H9 (cell line): ENCODE measurements around the gene PPP2R2B. TPM values are rescaled to one million over a fixed set of nuclear protein-coding genes. Genes with fewer than 3 reads are reported as not detected.

Experiments used
- DNase-seq: peaks from one replicate; pipeline ENCODE4 v3.0.0-alpha.2; 2017
- H2AFZ ChIP-seq: one replicate; pipeline ENCODE4 v1.6.1; 2013; ENCODE audit warnings: mild to moderate bottlenecking, low read length, control low read depth, moderate library complexity
- H2AK5ac ChIP-seq: 2 replicates; pipeline ENCODE4 v1.6.1; 2013; ENCODE audit warnings: low read length, control low read depth, mixed read lengths; ENCODE audit not compliant: insufficient read length
- H2BK120ac ChIP-seq: one replicate; pipeline ENCODE4 v1.6.1; 2013; ENCODE audit warnings: low read depth, mild to moderate bottlenecking, low read length, control low read depth, inconsistent platforms; ENCODE audit not compliant: poor library complexity, severe bottlenecking
- H2BK12ac ChIP-seq: 2 replicates; pipeline ENCODE4 v1.6.1; 2013; ENCODE audit warnings: low read length, control low read depth, mixed read lengths, low read depth; ENCODE audit not compliant: insufficient read length
- H2BK15ac ChIP-seq: 2 replicates; pipeline ENCODE4 v1.6.1; 2013; ENCODE audit warnings: low read depth, low read length, control low read depth
- H2BK20ac ChIP-seq: one replicate; pipeline ENCODE4 v1.6.1; 2013; ENCODE audit warnings: low read depth, mild to moderate bottlenecking, low read length, control low read depth, inconsistent platforms; ENCODE audit not compliant: poor library complexity, severe bottlenecking
- H2BK5ac ChIP-seq: 2 replicates; pipeline ENCODE4 v1.6.1; 2013; ENCODE audit warnings: low read length, control low read depth, mixed read lengths; ENCODE audit not compliant: insufficient read length
- H3K14ac ChIP-seq: 2 replicates; pipeline ENCODE4 v1.6.1; 2013; ENCODE audit warnings: low read length, control low read depth; ENCODE audit not compliant: insufficient read depth
- H3K18ac ChIP-seq: 2 replicates; pipeline ENCODE4 v1.6.1; 2013; ENCODE audit warnings: low read depth, mild to moderate bottlenecking, mixed read lengths, low read length, control low read depth; ENCODE audit not compliant: insufficient read length
- H3K23ac ChIP-seq: 2 replicates; pipeline ENCODE4 v1.6.1; 2013; ENCODE audit warnings: low read length, control low read depth, mixed read lengths, low read depth; ENCODE audit not compliant: insufficient read length
- H3K23me2 ChIP-seq: 2 replicates; pipeline ENCODE4 v1.6.1; 2013; ENCODE audit warnings: low read depth, mild to moderate bottlenecking, mixed read lengths, low read length, control low read depth; ENCODE audit not compliant: insufficient read length, poor library complexity, severe bottlenecking
- H3K27ac ChIP-seq: 2 replicates; pipeline ENCODE4 v1.5.1; 2013; ENCODE audit warnings: low read length, control low read depth, mixed read lengths, low read depth; ENCODE audit not compliant: insufficient read length
- H3K27me3 ChIP-seq: 2 replicates; pipeline ENCODE4 v1.6.1; 2013; ENCODE audit warnings: low read length, control low read depth, inconsistent platforms; ENCODE audit not compliant: insufficient read depth
- H3K4ac ChIP-seq: 2 replicates; pipeline ENCODE4 v1.6.1; 2013; ENCODE audit warnings: low read depth, mild to moderate bottlenecking, control low read depth, inconsistent platforms, low read length, moderate library complexity
- H3K4me1 ChIP-seq: 2 replicates; pipeline ENCODE4 v1.6.1; 2013; ENCODE audit warnings: low read length, control low read depth, inconsistent platforms; ENCODE audit not compliant: insufficient read depth
- H3K4me2 ChIP-seq: 2 replicates; pipeline ENCODE4 v1.6.1; 2013; ENCODE audit warnings: low read length, control low read depth, mixed read lengths; ENCODE audit not compliant: insufficient read length, insufficient read depth
- H3K56ac ChIP-seq: 2 replicates; pipeline ENCODE4 v1.6.1; 2013; ENCODE audit warnings: low read depth, mild to moderate bottlenecking, mixed read lengths, low read length, control low read depth; ENCODE audit not compliant: insufficient read length
- H3K79me1 ChIP-seq: 2 replicates; pipeline ENCODE4 v1.6.1; 2013; ENCODE audit warnings: low read depth, mild to moderate bottlenecking, moderate library complexity, low read length, control low read depth, inconsistent platforms; ENCODE audit not compliant: insufficient read depth, poor library complexity, severe bottlenecking
- H3K79me2 ChIP-seq: 2 replicates; pipeline ENCODE4 v1.6.1; 2013; ENCODE audit warnings: low read length, control low read depth, inconsistent platforms; ENCODE audit not compliant: insufficient read depth
- H3K9ac ChIP-seq: 2 replicates; pipeline ENCODE4 v1.6.1; 2013; ENCODE audit warnings: low read length, control low read depth, mixed read lengths; ENCODE audit not compliant: insufficient read length; ENCODE audit errors: extremely low read depth
- H3K9me3 ChIP-seq: one replicate; pipeline ENCODE4 v1.6.1; 2013; ENCODE audit warnings: low read depth, low read length, inconsistent platforms; ENCODE audit not compliant: control insufficient read depth
- H3T11ph ChIP-seq: one replicate; pipeline ENCODE4 v1.6.1; 2013; ENCODE audit warnings: mild to moderate bottlenecking, low read length, control low read depth, inconsistent platforms
- H4K20me1 ChIP-seq: one replicate; pipeline ENCODE4 v1.6.1; 2013; ENCODE audit not compliant: control insufficient read depth, insufficient read length, insufficient read depth
- H4K5ac ChIP-seq: 2 replicates; pipeline ENCODE4 v1.6.1; 2013; ENCODE audit warnings: low read depth, mild to moderate bottlenecking, mixed read lengths, low read length, control low read depth; ENCODE audit not compliant: insufficient read length
- H4K8ac ChIP-seq: replicated peaks from 2 replicates; pipeline ENCODE4 v1.6.1; 2013; ENCODE audit warnings: low read length, control low read depth, mixed read lengths, low read depth; ENCODE audit not compliant: insufficient read length
- H4K91ac ChIP-seq: 2 replicates; pipeline ENCODE4 v1.6.1; 2013; ENCODE audit warnings: low read depth, mild to moderate bottlenecking, moderate library complexity, mixed read lengths, low read length, control low read depth; ENCODE audit not compliant: insufficient read length
- H3K27ac Mint-ChIP-seq, 3 experiments: 2 replicates in 2 of 3; 3 replicates in 1 of 3; pipeline ENCODE4 v1.8.0; 2020 to 2021; ENCODE audit warnings: mixed read lengths in 3 of 3, mild to moderate bottlenecking in 1 of 3, moderate library complexity in 1 of 3
- H3K27me3 Mint-ChIP-seq: 2 replicates; pipeline ENCODE4 v1.8.0; 2021; ENCODE audit warnings: low read depth, mild to moderate bottlenecking, moderate library complexity, mixed read lengths
- H3K36me3 Mint-ChIP-seq, 3 experiments: 2 replicates in 2 of 3; 3 replicates in 1 of 3; pipeline ENCODE4 v1.8.0; 2020 to 2021; ENCODE audit warnings: low read depth in 3 of 3, mixed read lengths in 3 of 3; ENCODE audit not compliant: insufficient read depth in 1 of 3
- H3K4me1 Mint-ChIP-seq, 2 experiments: 2 replicates each; pipeline ENCODE4 v1.8.0; 2020; ENCODE audit warnings: mixed read lengths in 2 of 2
- H3K4me3 Mint-ChIP-seq, 2 experiments: 2 replicates in 1 of 2; 3 replicates in 1 of 2; pipeline ENCODE4 v1.8.0; 2020 to 2021; ENCODE audit warnings: mild to moderate bottlenecking in 2 of 2, mixed read lengths in 2 of 2, moderate library complexity in 1 of 2
- H3K9me3 Mint-ChIP-seq, 2 experiments: 2 replicates in 1 of 2; 3 replicates in 1 of 2; pipeline ENCODE4 v1.8.0; 2020; ENCODE audit warnings: mild to moderate bottlenecking in 2 of 2, mixed read lengths in 2 of 2, moderate library complexity in 1 of 2
- CTCF ChIP-seq: fragments of 200-600 bp; sonication (generic); conservative IDR thresholded peaks from 3 replicates; pipeline ENCODE4 v1.8.0; 2021; ENCODE audit warnings: antibody characterized with exemption, mild to moderate bottlenecking
- total RNA-seq: library from RNA; stranded (reverse); gene quantifications from 2 replicates; pipeline ENCODE4 v1.2.1, GENCODE V29; 2021

Gene PPP2R2B
- total RNA-seq, 1 experiment from 2014 or later, result 14.3 TPM

- no peak overlapping the region for H3K4me3 Mint-ChIP-seq
- no peak for DNase-seq
- Histone ChIP-seq H3K9ac (no peak overlapping the region), H2AK5ac (no peak overlapping the region), H2BK12ac (no peak overlapping the region), H3K56ac (no peak overlapping the region), H2BK120ac (no peak overlapping the region), H3K79me2 (no peaks in the 10 kb centered on the region), H2BK15ac (no peak overlapping the region), H2BK20ac (no peak overlapping the region), H4K5ac (no peak overlapping the region), H2BK5ac (no peak overlapping the region), H4K20me1 (no peaks in the 10 kb centered on the region), H3T11ph (no peak overlapping the region), H3K9me3 (no peaks in the 10 kb centered on the region), H3K4me2 (no peak overlapping the region), H3K4me1 (no peaks in the 10 kb centered on the region), H2AFZ (no peak overlapping the region), H4K8ac (no peak overlapping the region), H4K91ac (no peak overlapping the region), H3K23ac (no peak overlapping the region), H3K79me1 (no peaks in the 10 kb centered on the region), H3K23me2 (no peaks in the 10 kb centered on the region), H3K4ac (no peak overlapping the region), H3K27me3 (no peaks in the 10 kb centered on the region), H3K14ac (no peak overlapping the region), H3K18ac (no peak overlapping the region), H3K27ac (no peak overlapping the region)
- no peak overlapping the region for H3K27ac Mint-ChIP-seq
- no peaks in the 10 kb centered on the region for H3K27me3 Mint-ChIP-seq
- H3K36me3 Mint-ChIP-seq, result no peaks in the 10 kb centered on the region
- no peaks in the 10 kb centered on the region for H3K4me1 Mint-ChIP-seq
- no peaks in the 10 kb centered on the region for H3K9me3 Mint-ChIP-seq
- TF ChIP-seq CTCF, result no peak
Observed at GRCh38 chr5:146549615-146550014, 328.9 kb downstream of the PPP2R2B start.
